Activated CD8-positive, alpha-beta T cell treated with anti-CD3 and anti-CD28 coated beads for 36 hours (primary cell): ENCODE results near the gene CDC5L. TPM values are rescaled to one million over a fixed set of nuclear protein-coding genes. Genes with fewer than 3 reads are reported as not detected.

Source experiments
- ATAC-seq: fragments of 200-7000 bp; cut with Tn5 transposase; one replicate; pipeline ENCODE4 v1.10.0; 2021; ENCODE audit warnings: mild to moderate bottlenecking, moderate library complexity
- CTCF ChIA-PET: fragments of 350-600 bp; sonication (Branson Sonifier 250); formaldehyde crosslinking; loops from one replicate; lab custom pipeline; 2021; ENCODE audit warnings: antibody characterized with exemption; lab: Charles Lee
- POLR2A ChIA-PET: fragments of 350-600 bp; sonication (Branson Sonifier 250); formaldehyde crosslinking; loops from one replicate; lab custom pipeline; 2021; ENCODE audit warnings: antibody characterized with exemption; lab: Charles Lee
- DNase-seq: peaks from one replicate; pipeline ENCODE4 v3.0.0-alpha.2; 2020
- H3K27ac Mint-ChIP-seq: one replicate; pipeline ENCODE4 v1.8.0; 2021; ENCODE audit warnings: mild to moderate bottlenecking, mixed read lengths
- H3K27me3 Mint-ChIP-seq: one replicate; pipeline ENCODE4 v1.8.0; 2021; ENCODE audit warnings: mixed read lengths
- H3K36me3 Mint-ChIP-seq: one replicate; pipeline ENCODE4 v1.8.0; 2021; ENCODE audit warnings: low read depth, mixed read lengths
- H3K4me1 Mint-ChIP-seq: one replicate; pipeline ENCODE4 v1.8.0; 2021; ENCODE audit warnings: low read depth, mixed read lengths
- H3K4me3 Mint-ChIP-seq: one replicate; pipeline ENCODE4 v1.8.0; 2021; ENCODE audit warnings: mild to moderate bottlenecking, moderate library complexity, mixed read lengths
- H3K9me3 Mint-ChIP-seq: one replicate; pipeline ENCODE4 v1.8.0; 2021; ENCODE audit warnings: mixed read lengths
- CTCF ChIP-seq: fragments of 200-600 bp; IDR thresholded peaks from one replicate; pipeline ENCODE4 v1.8.0; 2022; ENCODE audit warnings: antibody characterized with exemption, mild to moderate bottlenecking
- intact Hi-C: fragments of 100-400 bp; cut with micrococcal nuclease; formaldehyde crosslinking; loops from one replicate; pipeline ENCODE4 v1.10.0; 2022
- total RNA-seq, 2 experiments: library from RNA; stranded (reverse); gene quantifications; one replicate each; pipeline ENCODE4 v1.2.3, GENCODE V29; 2021

CDC5L gene
- total RNA-seq, 2 experiments from 2014 or later = 20.4 to 21.4 TPM

- H3K36me3 Mint-ChIP-seq = no peaks in the 10 kb centered on the region
- H3K4me1 Mint-ChIP-seq = no peaks in the 10 kb centered on the region
- H3K9me3 Mint-ChIP-seq = no peaks in the 10 kb centered on the region
- DNase-seq = no peak
- TF ChIP-seq CTCF = no peak
- ATAC-seq = no peak
- intact Hi-C loops = no loop called here
- ChIA-PET CTCF (interaction anchor here (1.3 kb wide), 1 partner anchor 70 kb away, joined by 4 read pairs; no protein-coding TSS in a partner anchor), POLR2A (no interaction called here)
- H3K4me3 Mint-ChIP-seq = no peak overlapping the region
- H3K27ac Mint-ChIP-seq = no peak overlapping the region
- H3K27me3 Mint-ChIP-seq = peaks cover 5% of the 10 kb centered on the region
Measured at GRCh38 chr6:44361947-44362346, 25.6 kb upstream of the CDC5L start.

GRCh38 chr6:44363377-44363926 lies 24.1 kb upstream of the CDC5L start:
- ChIA-PET CTCF (no interaction called here), POLR2A (no interaction called here)
- no peak for TF ChIP-seq CTCF
- Mint-ChIP-seq H3K9me3 (no peaks in the 10 kb centered on the region), H3K27me3 (peaks cover 11% of the 10 kb centered on the region), H3K27ac (no peak overlapping the region), H3K4me1 (no peaks in the 10 kb centered on the region), H3K4me3 (no peak overlapping the region), H3K36me3 (no peaks in the 10 kb centered on the region)
- intact Hi-C loops = no loop called here
- no peak for DNase-seq
- ATAC-seq = no peak

- no peaks in the 10 kb centered on the region for H3K4me1 Mint-ChIP-seq
- H3K27ac Mint-ChIP-seq = no peak overlapping the region
- H3K9me3 Mint-ChIP-seq = no peaks in the 10 kb centered on the region
- peaks cover 12% of the 10 kb centered on the region for H3K27me3 Mint-ChIP-seq
- no peaks in the 10 kb centered on the region for H3K36me3 Mint-ChIP-seq
- no peak for ATAC-seq
- POLR2A ChIA-PET = no interaction called here
- no peak overlapping the region for H3K4me3 Mint-ChIP-seq
- no peak for DNase-seq
- CTCF ChIA-PET = no interaction called here
- TF ChIP-seq CTCF = no peak
- intact Hi-C loops = no loop called here
Measured at GRCh38 chr6:44366781-44367180, 20.7 kb upstream of the CDC5L start.

- Mint-ChIP-seq H3K4me3 (no peak overlapping the region), H3K36me3 (no peaks in the 10 kb centered on the region), H3K27me3 (peaks cover 11% of the 10 kb centered on the region), H3K9me3 (no peaks in the 10 kb centered on the region), H3K27ac (no peak overlapping the region), H3K4me1 (no peaks in the 10 kb centered on the region)
- peak; percentile 34 for ATAC-seq
- ChIA-PET CTCF (no interaction called here), POLR2A (no interaction called here)
- intact Hi-C loops = no loop called here
- TF ChIP-seq CTCF = no peak
- DNase-seq = no peak
Measured at GRCh38 chr6:44367681-44368080, 19.8 kb upstream of the CDC5L start.

GRCh38 chr6:44373051-44373450 lies 14.5 kb upstream of the CDC5L start:
- Mint-ChIP-seq H3K36me3 (no peaks in the 10 kb centered on the region), H3K9me3 (no peaks in the 10 kb centered on the region), H3K4me3 (no peak overlapping the region), H3K4me1 (no peaks in the 10 kb centered on the region), H3K27me3 (peaks cover 7% of the 10 kb centered on the region), H3K27ac (no peak overlapping the region)
- intact Hi-C loops = no loop called here
- POLR2A ChIA-PET = no interaction called here
- DNase-seq = no peak
- CTCF ChIA-PET = no interaction called here
- no peak for TF ChIP-seq CTCF
- no peak for ATAC-seq
